WERI-Rb-1 (cell line): ENCODE data around the gene HPX.
A peak's percentile ranks its signal among the peaks of the same experiment; 100 is the strongest.

ENCODE experiments used
- DNase-seq: peaks from one replicate; pipeline ENCODE4 v3.0.0-alpha.2; 2020
- H3K27ac ChIP-seq: fragments of 250-450 bp; sonication (Bioruptor Pico); 2 replicates; pipeline ENCODE4 v1.5.1; 2020; ENCODE audit warnings: mild to moderate bottlenecking, moderate library complexity
- H3K27me3 ChIP-seq: fragments of 250-450 bp; sonication (Bioruptor Pico); 2 replicates; pipeline ENCODE4 v1.5.1; 2021; ENCODE audit warnings: mild to moderate bottlenecking, low read depth, moderate library complexity; ENCODE audit not compliant: insufficient read depth, severe bottlenecking
- H3K36me3 ChIP-seq: fragments of 250-450 bp; sonication (Bioruptor Pico); 2 replicates; pipeline ENCODE4 v1.5.1; 2020; ENCODE audit warnings: mild to moderate bottlenecking, moderate library complexity
- H3K4me3 ChIP-seq: 2 replicates; pipeline ENCODE4 v1.5.1; 2011; ENCODE audit warnings: low read depth, mild to moderate bottlenecking, control low read depth, low read length
- H3K9me3 ChIP-seq: fragments of 250-450 bp; sonication (Bioruptor Pico); 2 replicates; pipeline ENCODE4 v1.5.1; 2021; ENCODE audit warnings: mild to moderate bottlenecking, moderate library complexity; ENCODE audit not compliant: severe bottlenecking
- CTCF ChIP-seq: IDR thresholded peaks from 2 replicates; pipeline ENCODE4 v1.5.1; 2011; ENCODE audit warnings: low read depth, mild to moderate bottlenecking, control low read depth, inconsistent platforms, low read length

Gene HPX

GRCh38 chr11:6481012-6481923 is 40.5 kb upstream of the HPX start, which contains the start of the genes ARFIP2 and TIMM10B:
ARFIP2 (minus strand) TSS chr11:6481331; CDS start chr11:6480421, 910 bp downstream.
TIMM10B (plus strand) TSS chr11:6481501; CDS start chr11:6481517, 16 bp downstream.
- peak; percentile 97 for DNase-seq
- TF ChIP-seq CTCF: no peak
- no peaks in the 10 kb centered on the region for H3K9me3 ChIP-seq
- H3K36me3 ChIP-seq: peaks cover 49% of the 10 kb centered on the region
- no peaks in the 10 kb centered on the region for H3K27me3 ChIP-seq
- H3K27ac ChIP-seq: peak within 1 kb of the TSS; percentile 76
- H3K4me3 ChIP-seq: peak within 1 kb of the TSS; percentile 88

GRCh38 chr11:6480299-6480914 is 39.6 kb upstream of the HPX start:
- Histone ChIP-seq H3K4me3 (peak overlapping the region; percentile 88), H3K36me3 (peaks cover 48% of the 10 kb centered on the region), H3K27me3 (no peaks in the 10 kb centered on the region), H3K27ac (peak overlapping the region; percentile 76), H3K9me3 (no peaks in the 10 kb centered on the region)
- no peak for DNase-seq
- no peak for TF ChIP-seq CTCF

- Histone ChIP-seq H3K27ac (no peak overlapping the region), H3K27me3 (no peaks in the 10 kb centered on the region)
- TF ChIP-seq CTCF: no peak
These were observed 35.8 kb upstream of the HPX start for GRCh38 chr11:6476571-6476970.

GRCh38 chr11:6475936-6476335 is 35.1 kb upstream of the HPX start:
- no peak for DNase-seq
- no peak overlapping the region for H3K4me3 ChIP-seq
- 0 out of 2 replicates have a peak, but pooled peaks have one; percentile 0 for TF ChIP-seq CTCF
- H3K27me3 ChIP-seq: no peaks in the 10 kb centered on the region
- H3K27ac ChIP-seq: no peak overlapping the region
- peaks cover 23% of the 10 kb centered on the region for H3K36me3 ChIP-seq
- no peaks in the 10 kb centered on the region for H3K9me3 ChIP-seq

More at GRCh38 chr11:6476571-6476970, 35.8 kb upstream of the HPX start:
- Histone ChIP-seq H3K36me3 (peaks cover 24% of the 10 kb centered on the region), H3K9me3 (no peaks in the 10 kb centered on the region), H3K4me3 (no peak overlapping the region)
- no peak for DNase-seq

GRCh38 chr11:6474806-6475500 is 34.2 kb upstream of the HPX start:
- H3K27me3 ChIP-seq: no peaks in the 10 kb centered on the region
- DNase-seq: no peak
- no peaks in the 10 kb centered on the region for H3K9me3 ChIP-seq
- TF ChIP-seq CTCF: no peak
- H3K4me3 ChIP-seq: no peak overlapping the region
- H3K36me3 ChIP-seq: peaks cover 23% of the 10 kb centered on the region
- H3K27ac ChIP-seq: peak overlapping the region; percentile 73
